ENCODE results near the gene PEX16. TPM values are rescaled to one million over a fixed set of nuclear protein-coding genes. Genes with fewer than 3 reads are reported as not detected.
"Not testable (repeated sequence)": the region's sequence is repeated elsewhere in the genome, so short reads cannot be mapped to it uniquely, and the experiment has no call there.

PEX16 gene
- polyA plus RNA-seq, 5 donors, result 9.2 to 18.1 (median 12.8) TPM

- DNase-seq, result not testable (repeated sequence)
These were observed 17.4 kb downstream of the PEX16 start for GRCh38 chr11:45900175-45900800.

DNA sequence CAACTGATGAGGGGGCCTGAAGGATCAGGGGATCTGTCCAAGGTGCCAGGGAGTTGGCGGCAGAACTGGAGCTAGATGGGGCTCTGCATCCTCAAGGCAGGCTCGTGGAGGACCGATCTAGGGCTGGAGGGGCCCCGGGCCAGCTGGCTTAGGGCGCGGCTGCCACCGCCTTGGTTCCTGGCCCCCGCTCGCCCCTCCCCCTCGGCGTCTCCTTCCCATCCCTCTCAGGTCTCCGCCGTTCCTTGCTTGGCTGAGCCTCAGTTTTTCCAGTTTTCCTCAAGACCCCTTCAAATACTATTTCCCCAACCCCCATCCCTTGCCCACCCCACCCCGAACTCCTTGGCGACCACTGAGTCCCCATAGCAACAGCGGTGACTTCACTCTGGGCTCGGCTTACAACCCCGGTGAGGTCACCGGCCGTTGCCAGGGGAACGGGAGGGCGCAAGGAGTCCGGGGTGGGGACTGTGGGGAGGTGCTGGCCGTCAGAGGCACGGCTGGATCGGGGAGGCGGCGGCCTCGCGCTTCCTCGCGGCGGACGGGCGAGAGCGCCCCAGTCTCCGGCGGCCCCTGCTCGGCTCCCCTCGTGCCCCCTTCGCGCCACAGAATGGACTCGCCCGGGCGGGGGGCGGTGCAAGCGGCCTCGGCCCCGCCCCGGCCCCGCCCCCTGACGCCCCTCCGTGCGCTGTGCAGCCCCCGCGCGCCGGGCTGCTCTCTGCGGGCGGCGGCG lies 18.1 kb downstream of the PEX16 start:
- DNase-seq, result peak; percentile 87

DNA sequence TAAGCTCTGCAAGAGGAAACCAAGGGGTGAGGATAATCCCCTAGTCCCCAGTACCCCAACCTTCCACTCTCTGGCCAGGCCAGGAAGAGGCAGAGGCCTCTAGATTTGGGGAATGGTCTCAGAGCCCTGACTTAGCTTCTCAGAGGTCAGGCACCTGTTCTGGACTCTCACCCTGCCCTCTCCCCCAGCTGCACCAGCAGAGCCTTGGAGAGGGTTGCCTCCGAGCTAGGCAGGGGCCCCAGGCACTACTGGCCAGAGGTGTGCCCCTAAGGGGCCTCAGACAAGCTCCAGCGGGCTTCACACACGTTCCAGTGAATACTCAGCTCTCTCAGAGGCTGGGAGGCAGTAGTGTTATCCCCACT lies 18.6 kb downstream of the PEX16 start:
- no peak for DNase-seq

DNA sequence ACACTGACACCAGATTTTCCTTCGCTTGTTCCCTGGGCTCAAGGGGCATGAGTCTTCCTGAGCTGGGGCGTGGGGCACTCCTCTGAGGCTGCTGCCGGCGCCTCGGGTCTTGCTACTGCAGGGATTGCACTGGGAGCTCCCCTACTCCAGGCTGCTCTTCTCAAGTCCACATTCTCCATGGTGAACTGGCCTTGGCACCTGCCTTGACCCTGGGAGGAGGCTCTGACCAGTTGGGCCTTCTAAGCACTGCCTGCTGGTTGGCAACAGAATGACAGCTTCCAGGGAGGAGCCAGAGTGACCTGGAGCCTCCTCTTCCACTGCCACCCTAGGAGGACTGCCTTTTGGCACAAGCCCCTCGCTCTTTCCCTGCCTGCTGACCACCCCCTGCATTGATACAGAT lies 20.1 kb downstream of the PEX16 start:
- DNase-seq, result no peak

DNA sequence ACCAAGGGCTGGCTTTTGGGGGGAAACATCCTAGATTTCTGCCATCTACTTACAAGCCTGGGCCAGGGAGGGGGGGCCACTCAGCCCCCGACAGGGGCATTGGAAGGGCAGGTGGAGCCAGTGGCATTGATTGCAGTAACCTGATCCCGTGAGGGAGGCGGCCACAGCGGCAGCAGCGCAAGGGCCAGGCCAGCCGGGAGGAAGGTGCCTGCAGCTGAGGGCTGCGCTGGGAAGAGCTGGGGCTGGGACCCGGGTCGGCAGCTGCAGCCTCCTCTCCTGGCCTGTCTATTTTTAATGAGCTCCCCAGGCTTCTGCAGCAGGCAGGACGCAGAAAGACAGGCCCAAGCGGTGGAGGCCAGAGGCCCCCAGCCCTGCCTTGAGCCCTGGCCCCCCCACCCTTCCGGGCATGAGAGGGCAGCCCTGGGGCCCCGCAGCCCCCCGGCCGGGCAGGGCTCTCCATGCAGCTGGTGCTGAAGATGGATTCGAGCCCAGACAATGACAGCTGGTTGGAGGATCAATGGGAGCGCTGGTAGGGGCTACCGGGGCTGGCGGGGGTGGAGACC lies 21.2 kb downstream of the PEX16 start:
- no peak for DNase-seq

DNA sequence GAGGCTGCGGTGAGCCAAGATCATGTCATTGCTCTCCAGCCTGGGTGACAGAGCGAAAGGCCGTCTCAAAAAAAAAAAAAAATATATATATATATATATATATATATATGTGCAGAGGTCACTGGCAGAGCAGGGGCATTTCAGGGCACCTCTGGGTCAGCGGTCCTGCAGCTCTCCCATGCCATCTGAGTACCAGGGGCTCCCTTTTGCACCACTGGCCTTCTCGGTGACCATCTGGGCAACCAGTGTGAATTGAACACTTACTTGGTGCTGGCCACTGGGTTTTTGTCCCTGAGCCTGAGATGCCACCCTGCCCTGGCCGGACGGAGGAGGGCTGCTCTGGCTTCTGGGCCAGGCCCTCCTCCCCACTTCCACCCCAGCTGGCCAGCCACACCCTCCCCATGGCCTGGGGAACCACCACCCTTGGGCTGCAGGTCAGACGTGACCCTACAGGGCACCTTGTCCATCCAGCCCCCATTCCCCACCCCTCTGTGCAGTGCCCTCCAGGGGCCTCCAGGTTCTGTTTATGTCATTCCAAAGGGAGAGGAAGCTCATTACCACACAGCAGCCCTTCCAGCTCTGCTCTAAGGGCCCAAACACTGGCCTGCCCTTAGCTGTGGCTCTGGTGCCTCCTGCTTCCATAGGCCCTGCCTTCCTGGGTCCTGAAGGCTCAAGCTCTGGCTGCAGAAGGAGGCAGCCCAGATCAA lies 22.0 kb downstream of the PEX16 start:
- DNase-seq, result no peak

- no peak for DNase-seq
These were observed 23.0 kb downstream of the PEX16 start for GRCh38 chr11:45894555-45895247.

DNA sequence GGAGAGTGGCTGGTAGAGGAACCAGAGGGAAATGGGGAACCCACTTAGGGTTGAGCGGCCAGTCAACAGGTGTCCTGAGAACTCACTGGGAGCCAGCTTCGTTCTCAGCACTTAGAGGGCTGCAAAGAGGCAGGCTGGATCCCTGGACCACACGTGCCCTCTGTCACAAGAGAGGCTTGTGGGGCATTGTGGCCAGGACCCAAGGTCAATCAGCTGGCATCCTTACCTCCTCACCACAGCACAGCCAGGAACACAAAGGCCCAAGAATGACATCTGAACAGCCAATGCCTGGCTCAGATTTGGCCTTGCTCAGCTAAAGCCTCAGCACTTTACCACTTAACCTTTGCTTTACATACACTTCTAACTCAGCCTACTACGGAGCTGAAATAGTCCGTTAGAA lies 24.8 kb downstream of the PEX16 start:
- DNase-seq, result no peak

- DNase-seq, result no peak
These were observed 26.7 kb downstream of the PEX16 start for GRCh38 chr11:45890886-45891550.

DNA sequence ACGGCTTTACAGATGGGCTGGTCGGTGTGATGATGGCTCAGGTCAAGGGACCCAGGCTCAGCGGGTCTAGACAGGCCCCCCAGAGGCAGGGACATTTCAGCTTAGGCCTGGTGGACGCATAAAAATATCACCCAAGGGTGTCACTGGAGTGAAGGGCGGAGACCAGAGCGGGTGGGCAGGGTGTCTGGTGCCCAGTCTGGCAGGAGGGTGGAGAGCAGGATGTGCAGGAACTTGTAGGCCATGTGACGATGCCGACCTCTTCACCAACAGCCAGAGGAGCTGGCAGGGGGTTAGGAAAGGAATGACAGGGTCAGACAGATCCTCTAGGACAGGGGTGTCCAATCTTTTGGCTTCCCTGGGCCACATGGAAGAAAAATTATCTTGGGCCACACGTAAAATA lies 27.7 kb downstream of the PEX16 start:
- DNase-seq, result no peak

DNA sequence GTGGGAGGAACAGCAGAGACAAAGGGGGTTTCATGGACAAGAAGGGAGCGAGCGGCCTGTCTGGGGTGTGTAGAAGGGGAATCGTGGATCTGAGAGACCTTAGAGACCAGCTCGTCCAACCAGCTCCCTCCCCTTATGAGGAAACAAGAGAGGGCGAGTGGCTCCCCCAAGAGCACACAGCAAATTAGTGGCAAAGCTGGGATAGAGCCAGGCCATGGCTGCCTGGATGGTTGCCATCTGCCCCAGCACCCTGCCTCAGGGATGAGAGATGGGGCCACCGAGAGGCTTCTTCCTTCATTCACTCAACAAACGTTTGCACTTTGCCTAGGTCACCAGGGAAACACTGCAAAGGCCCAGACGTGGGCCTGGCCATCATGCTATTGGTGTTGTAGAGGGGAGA lies 28.1 kb downstream of the PEX16 start:
- no peak for DNase-seq

GRCh38 chr11:45887587-45887986 lies 30.1 kb downstream of the PEX16 start:
- no peak for DNase-seq

DNA sequence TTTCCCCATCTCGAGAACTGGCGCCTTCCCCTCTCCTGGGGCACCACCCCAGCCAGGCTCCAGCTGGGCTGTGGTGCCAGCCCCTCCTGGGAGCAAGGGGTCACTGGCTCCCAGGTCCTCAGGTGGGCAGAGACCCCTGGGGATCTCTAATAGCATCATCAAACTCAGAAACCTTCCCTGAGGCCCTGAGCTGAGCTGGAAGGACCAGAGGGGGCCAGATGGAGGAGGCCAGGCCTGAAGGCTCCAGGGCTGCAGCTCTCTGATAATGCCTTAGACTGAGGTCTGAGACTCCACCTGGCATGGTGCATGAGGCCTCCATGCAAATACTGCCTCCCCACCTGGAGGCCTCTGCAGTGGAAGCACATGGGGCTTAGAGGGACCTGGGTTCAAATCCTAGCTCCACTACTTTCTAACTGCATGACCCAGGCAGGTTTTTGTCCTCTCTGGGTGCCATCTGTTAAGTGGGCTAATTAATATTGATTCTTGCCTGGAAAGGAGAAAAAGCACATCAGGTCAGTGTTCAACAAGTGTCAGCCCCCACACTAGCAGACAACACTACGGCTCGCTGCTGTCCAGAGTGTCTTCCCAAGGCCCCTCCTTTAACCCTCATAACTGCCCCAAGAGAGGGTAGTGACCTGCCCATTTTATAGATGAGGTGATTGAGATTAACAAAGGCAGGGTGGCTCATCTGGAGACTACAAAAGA lies 30.7 kb downstream of the PEX16 start:
- no peak for DNase-seq

DNA sequence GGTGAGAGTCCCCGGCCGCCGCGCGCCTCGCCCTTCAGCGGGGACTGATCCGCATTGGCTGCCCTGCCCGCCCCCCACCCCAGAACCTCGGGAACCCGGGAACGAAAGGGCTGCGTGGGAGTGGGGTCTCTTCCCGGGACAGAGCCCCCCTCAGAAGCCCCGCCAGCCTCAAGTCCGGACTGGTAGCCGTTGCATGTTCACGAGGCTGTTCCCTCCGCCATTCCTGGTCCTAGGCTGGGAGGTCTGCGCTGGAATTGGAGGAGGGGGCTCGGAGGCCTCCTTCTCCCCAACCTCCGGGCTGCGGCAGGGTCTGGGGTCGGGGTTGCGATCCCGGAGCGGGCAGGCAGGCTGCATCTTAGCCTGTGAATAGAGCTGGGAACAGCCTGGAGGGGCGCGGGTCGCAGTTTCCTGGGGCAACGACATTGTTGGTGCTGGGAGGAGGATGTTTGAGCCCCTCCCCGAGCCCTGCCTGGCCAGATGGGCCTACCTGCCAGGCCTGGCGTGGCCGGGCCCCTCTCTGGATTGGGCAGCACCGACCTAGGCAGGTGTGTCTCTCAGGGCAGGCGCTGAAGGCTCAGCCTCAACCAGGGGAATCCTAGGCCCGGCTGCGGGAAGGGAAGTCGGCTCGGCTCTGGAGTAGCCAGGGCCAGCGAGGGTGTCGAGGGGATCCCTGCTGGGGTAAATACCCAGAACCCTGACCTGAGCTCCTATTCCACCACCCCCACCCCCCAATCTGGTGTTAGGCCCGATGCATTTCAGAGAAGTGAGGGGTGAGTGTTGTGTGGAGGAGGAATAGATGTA lies 31.6 kb downstream of the PEX16 start:
- no peak for DNase-seq

DNA sequence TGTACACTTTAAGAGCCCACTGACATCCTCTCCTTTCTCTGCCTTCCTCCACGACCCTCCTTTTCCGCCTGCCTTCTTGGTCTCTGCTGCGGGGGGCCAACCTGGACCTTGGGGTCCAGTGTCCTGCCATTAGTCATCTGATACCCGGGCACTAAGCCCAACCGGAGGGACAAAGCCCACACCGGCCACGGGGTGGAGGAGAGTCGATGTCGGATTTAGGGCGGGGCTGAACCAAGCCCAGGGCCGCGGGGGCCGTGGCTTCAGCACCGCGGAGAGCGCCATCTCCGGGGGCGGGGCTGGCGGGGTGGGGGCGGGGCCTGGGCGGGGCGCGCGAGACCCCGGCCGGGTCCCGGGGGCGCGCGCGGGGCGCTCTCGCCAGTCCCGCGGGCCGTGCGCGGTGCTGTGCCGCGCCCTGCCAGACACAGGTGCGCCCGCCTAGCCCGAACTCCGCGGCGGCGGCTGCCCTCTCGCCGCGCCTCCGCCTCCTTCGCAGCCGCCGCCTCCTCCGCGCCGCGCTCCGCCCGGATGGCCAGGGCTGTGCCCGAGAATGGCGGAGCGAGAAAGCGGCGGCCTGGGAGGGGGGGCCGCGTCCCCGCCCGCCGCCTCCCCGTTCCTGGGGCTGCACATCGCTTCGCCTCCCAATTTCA lies 32.3 kb downstream of the PEX16 start, which contains the start of gene MAPK8IP1:
Gene MAPK8IP1, plus strand, starts transcription at position 378 of the 647 bp plus-strand sequence. Its CDS starts 170 bp downstream, at position 548.
- peak in 1 of 2 donors; percentile 26 for DNase-seq

DNA sequence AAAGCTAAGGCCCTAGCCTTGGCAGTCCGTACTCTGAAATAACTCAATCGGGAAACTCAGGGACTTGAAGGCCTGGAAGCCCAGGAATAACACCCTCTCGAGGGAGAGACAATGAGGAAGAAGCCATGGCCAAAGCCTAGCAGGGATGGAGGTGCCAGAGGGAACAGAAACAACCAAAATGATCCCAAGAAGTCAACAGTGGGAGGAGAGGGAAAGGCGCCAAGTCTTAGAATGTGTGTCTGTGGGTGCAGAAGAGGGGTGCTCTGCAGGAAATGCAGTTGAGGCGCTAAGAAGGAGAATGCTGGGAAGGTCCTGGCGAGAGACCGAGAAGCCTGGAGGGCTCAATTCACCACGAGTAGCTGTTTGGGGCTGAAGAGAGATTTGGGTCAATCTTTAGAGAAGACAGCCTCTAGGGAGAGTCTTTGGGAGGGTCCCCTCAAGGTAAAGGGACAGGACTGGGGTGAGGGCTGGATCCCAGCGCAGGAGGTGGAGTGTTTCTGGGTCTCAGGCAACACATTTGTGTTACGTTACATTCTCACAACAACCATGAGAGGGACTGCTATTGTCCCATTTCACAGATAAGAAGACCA lies 33.0 kb downstream of the PEX16 start:
- no peak for DNase-seq

DNA sequence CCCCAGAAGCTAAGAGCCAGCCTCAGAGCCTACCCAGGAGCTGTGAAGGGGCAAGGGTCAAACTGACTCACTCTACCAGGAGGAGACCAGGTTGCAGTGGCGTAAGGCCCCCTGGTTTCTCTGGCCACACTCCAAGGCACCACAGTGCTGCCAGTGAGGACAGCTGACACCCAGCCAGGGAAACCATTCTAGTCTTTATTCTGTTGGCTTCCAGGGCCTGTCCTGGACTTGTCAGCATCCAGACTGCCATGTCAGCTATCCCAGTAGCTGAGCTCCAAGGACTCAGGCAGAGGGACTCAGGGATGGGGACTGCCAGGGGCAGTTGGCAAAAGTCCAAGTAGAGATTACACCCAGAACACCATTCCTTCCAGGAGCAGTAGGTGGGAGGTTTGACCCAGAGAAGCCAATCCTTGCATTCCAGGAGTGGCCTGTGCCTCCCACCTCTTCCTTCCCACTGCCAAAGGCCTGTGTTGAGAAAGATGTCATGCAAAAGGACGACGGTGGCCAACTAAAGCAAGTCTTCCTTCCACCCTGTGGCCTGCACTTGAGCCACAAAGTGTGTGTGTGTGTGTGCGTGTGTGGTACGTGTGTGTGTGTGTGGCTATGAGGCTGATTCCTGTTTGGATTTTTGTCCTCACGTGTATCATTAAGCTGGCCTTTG lies 35.8 kb downstream of the PEX16 start:
- DNase-seq, result no peak

Measured in right lung (tissue), 5 donors.